Tibial nerve (tissue), 4 donors: ENCODE measurements around the gene CDH13.

Experiments used
- EP300 ChIP-seq, 2 donors: sonication (generic); formaldehyde crosslinking; IDR thresholded peaks; one replicate each; pipeline ENCODE4 v1.6.1; 2017; ENCODE audit warnings: antibody characterized with exemption in 2 of 2, mild to moderate bottlenecking in 1 of 2
- POLR2A ChIP-seq, 2 donors: fragments of 450-650 bp; IDR thresholded peaks; one replicate each; pipeline ENCODE4 v1.6.1; 2017; ENCODE audit warnings: antibody characterized with exemption in 2 of 2, mild to moderate bottlenecking in 2 of 2, moderate library complexity in 2 of 2
- TF ChIP-seq, protein P1 (sequence below), 5 experiments: fragments of 200-600 bp in 3 of 5; fragments of 450-650 bp in 2 of 5; sonication (generic) in 3 of 5; IDR thresholded peaks; one replicate each; pipeline ENCODE4 v1.5.1; 2016 to 2019; ENCODE audit warnings: antibody characterized with exemption in 5 of 5, mild to moderate bottlenecking in 3 of 5, moderate library complexity in 2 of 5

DNA sequence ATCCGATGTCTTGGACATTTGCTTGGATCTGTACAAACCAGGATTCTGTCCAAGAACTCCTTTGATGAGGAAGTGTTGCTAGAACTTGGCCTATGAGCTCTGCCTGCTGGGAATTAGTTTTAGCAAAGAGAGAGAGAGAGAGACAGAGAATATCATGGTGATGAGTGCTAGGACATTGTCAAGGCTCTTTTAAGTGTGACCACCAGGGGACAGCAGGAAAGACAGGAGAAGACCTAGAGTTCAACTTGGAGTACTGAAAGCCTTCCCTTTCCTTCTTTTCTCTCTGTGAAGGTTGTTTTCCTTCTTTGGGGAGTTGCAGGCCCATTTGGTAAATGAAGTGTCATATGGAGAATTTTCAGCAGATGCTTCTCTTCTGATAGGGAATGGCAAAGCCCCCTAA lies 791.8 kb downstream of the CDH13 start:
- TF ChIP-seq POLR2A (IDR thresholded peaks at IDR 0.05) (no peak), EP300 (IDR thresholded peaks at IDR 0.05) (no peak)
- TF ChIP-seq, protein P1, sequence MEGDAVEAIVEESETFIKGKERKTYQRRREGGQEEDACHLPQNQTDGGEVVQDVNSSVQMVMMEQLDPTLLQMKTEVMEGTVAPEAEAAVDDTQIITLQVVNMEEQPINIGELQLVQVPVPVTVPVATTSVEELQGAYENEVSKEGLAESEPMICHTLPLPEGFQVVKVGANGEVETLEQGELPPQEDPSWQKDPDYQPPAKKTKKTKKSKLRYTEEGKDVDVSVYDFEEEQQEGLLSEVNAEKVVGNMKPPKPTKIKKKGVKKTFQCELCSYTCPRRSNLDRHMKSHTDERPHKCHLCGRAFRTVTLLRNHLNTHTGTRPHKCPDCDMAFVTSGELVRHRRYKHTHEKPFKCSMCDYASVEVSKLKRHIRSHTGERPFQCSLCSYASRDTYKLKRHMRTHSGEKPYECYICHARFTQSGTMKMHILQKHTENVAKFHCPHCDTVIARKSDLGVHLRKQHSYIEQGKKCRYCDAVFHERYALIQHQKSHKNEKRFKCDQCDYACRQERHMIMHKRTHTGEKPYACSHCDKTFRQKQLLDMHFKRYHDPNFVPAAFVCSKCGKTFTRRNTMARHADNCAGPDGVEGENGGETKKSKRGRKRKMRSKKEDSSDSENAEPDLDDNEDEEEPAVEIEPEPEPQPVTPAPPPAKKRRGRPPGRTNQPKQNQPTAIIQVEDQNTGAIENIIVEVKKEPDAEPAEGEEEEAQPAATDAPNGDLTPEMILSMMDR (IDR thresholded peaks at IDR 0.05) = no peak
